Activated T-cell treated with anti-CD3 and anti-CD28 coated beads for 24 hours (primary cell): Measurements from ENCODE around the gene IQGAP2.

Source experiments
- DNase-seq: peaks from one replicate; pipeline ENCODE4 v3.0.0-alpha.2; 2020; ENCODE audit warnings: low read depth

Gene IQGAP2

GRCh38 chr5:76476474-76477038, 73.5 kb downstream of the IQGAP2 start:
- DNase-seq: no peak

- no peak for DNase-seq
These were observed 74.0 kb downstream of the IQGAP2 start for GRCh38 chr5:76477061-76477460.

- DNase-seq: no peak
These were observed 74.5 kb downstream of the IQGAP2 start for GRCh38 chr5:76477571-76477970.

- no peak for DNase-seq
These were observed 76.2 kb downstream of the IQGAP2 start for GRCh38 chr5:76479281-76479680.

- no peak for DNase-seq
These were observed 77.0 kb downstream of the IQGAP2 start for GRCh38 chr5:76479973-76480667.

- DNase-seq: no peak
These were observed 79.9 kb downstream of the IQGAP2 start for GRCh38 chr5:76482984-76483383.

GRCh38 chr5:76483433-76483832, 80.3 kb downstream of the IQGAP2 start:
- no peak for DNase-seq

- no peak for DNase-seq
These were observed 80.8 kb downstream of the IQGAP2 start for GRCh38 chr5:76483881-76484280.

GRCh38 chr5:76485511-76485910, 82.4 kb downstream of the IQGAP2 start:
- DNase-seq: no peak

- DNase-seq: no peak
These were observed 84.3 kb downstream of the IQGAP2 start for GRCh38 chr5:76487386-76487785.

- DNase-seq: no peak
These were observed 84.7 kb downstream of the IQGAP2 start for GRCh38 chr5:76487821-76488220.

GRCh38 chr5:76488969-76489368, 85.9 kb downstream of the IQGAP2 start:
- no peak for DNase-seq

- DNase-seq: no peak
These were observed 87.0 kb downstream of the IQGAP2 start for GRCh38 chr5:76489877-76490688.

GRCh38 chr5:76490960-76491359, 87.9 kb downstream of the IQGAP2 start:
- DNase-seq: no peak

- no peak for DNase-seq
These were observed 89.7 kb downstream of the IQGAP2 start for GRCh38 chr5:76492819-76493189.

- no peak for DNase-seq
These were observed 90.2 kb downstream of the IQGAP2 start for GRCh38 chr5:76493190-76493837.

GRCh38 chr5:76494201-76494600, 91.1 kb downstream of the IQGAP2 start:
- no peak for DNase-seq

- no peak for DNase-seq
These were observed 92.8 kb downstream of the IQGAP2 start for GRCh38 chr5:76495870-76496269.

- no peak for DNase-seq
These were observed 94.0 kb downstream of the IQGAP2 start for GRCh38 chr5:76497065-76497460.

- DNase-seq: no peak
These were observed 95.1 kb downstream of the IQGAP2 start for GRCh38 chr5:76497986-76498717.

GRCh38 chr5:76499507-76500161, 96.5 kb downstream of the IQGAP2 start:
- DNase-seq: no peak
